Endothelial cell (in vitro differentiated cells): ENCODE data around the gene AZIN2. TPM values are rescaled to one million over a fixed set of nuclear protein-coding genes. Genes with fewer than 3 reads are reported as not detected.

Experiments used
- DNase-seq: peaks from one replicate; pipeline ENCODE4 v3.0.0; 2021; ENCODE audit warnings: low spot score
- H3K27ac Mint-ChIP-seq: one replicate; pipeline ENCODE4 v1.8.0; 2021; ENCODE audit warnings: mixed read lengths, inconsistent platforms; ENCODE audit not compliant: unreplicated experiment
- H3K27me3 Mint-ChIP-seq: one replicate; pipeline ENCODE4 v1.8.0; 2021; ENCODE audit warnings: mild to moderate bottlenecking, moderate library complexity, mixed read lengths, inconsistent platforms; ENCODE audit not compliant: unreplicated experiment
- H3K36me3 Mint-ChIP-seq: one replicate; pipeline ENCODE4 v1.8.0; 2021; ENCODE audit warnings: mild to moderate bottlenecking, low read depth, mixed read lengths, inconsistent platforms; ENCODE audit not compliant: unreplicated experiment
- H3K4me1 Mint-ChIP-seq: one replicate; pipeline ENCODE4 v1.8.0; 2021; ENCODE audit warnings: mild to moderate bottlenecking, mixed read lengths, inconsistent platforms; ENCODE audit not compliant: unreplicated experiment
- H3K4me3 Mint-ChIP-seq: one replicate; pipeline ENCODE4 v1.8.0; 2021; ENCODE audit warnings: mild to moderate bottlenecking, mixed read lengths, inconsistent platforms; ENCODE audit not compliant: unreplicated experiment
- H3K9me3 Mint-ChIP-seq: one replicate; pipeline ENCODE4 v1.8.0; 2021; ENCODE audit warnings: mixed read lengths, inconsistent platforms; ENCODE audit not compliant: unreplicated experiment
- total RNA-seq: library from RNA; stranded (reverse); fragmentation: NEBNext Ultra II Directional; extraction: Animal tissue kit (Norgen Biotek cat#: 25700); gene quantifications from one replicate; pipeline ENCODE4 v1.2.1, GENCODE V29; 2021; ENCODE audit not compliant: unreplicated experiment
- TF ChIP-seq, protein P1 (sequence below): fragments of 200-600 bp; sonication (generic); IDR thresholded peaks from one replicate; pipeline ENCODE4 v1.5.0; 2021; ENCODE audit warnings: antibody characterized with exemption; ENCODE audit not compliant: unreplicated experiment

AZIN2 gene
- total RNA-seq, 1 donor from 2014 or later, result 1.4 TPM

- no peak for DNase-seq
- no peak overlapping the region for H3K27ac Mint-ChIP-seq
- peaks cover 19% of the 10 kb centered on the region for H3K27me3 Mint-ChIP-seq
- H3K4me3 Mint-ChIP-seq, result peak overlapping the region; percentile 12
- H3K4me1 Mint-ChIP-seq, result peaks cover 28% of the 10 kb centered on the region
- peaks cover 28% of the 10 kb centered on the region for H3K36me3 Mint-ChIP-seq
- no peaks in the 10 kb centered on the region for H3K9me3 Mint-ChIP-seq
- TF ChIP-seq, protein P1, sequence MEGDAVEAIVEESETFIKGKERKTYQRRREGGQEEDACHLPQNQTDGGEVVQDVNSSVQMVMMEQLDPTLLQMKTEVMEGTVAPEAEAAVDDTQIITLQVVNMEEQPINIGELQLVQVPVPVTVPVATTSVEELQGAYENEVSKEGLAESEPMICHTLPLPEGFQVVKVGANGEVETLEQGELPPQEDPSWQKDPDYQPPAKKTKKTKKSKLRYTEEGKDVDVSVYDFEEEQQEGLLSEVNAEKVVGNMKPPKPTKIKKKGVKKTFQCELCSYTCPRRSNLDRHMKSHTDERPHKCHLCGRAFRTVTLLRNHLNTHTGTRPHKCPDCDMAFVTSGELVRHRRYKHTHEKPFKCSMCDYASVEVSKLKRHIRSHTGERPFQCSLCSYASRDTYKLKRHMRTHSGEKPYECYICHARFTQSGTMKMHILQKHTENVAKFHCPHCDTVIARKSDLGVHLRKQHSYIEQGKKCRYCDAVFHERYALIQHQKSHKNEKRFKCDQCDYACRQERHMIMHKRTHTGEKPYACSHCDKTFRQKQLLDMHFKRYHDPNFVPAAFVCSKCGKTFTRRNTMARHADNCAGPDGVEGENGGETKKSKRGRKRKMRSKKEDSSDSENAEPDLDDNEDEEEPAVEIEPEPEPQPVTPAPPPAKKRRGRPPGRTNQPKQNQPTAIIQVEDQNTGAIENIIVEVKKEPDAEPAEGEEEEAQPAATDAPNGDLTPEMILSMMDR, result no peak
Observed at GRCh38 chr1:33157131-33157530, 76.2 kb downstream of the AZIN2 start.

DNA sequence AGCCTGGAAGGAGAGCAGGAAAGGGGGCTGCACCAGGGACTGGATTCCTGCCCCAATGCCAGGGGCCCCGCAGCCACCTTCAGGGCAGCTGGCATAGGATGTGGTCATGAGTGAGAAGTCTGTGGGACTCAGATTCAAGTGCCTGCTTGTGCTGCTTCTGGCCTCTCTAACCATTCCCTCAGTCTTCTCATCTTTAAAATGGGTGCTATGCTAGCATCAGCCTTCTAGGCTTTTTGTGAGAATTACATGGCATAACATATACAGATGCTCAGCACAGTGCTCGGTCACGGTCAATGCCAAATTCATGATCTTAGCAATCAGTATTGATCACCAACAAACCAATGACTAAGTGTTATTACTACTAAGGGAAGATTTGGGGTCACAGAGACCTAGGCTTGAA lies 77.4 kb downstream of the AZIN2 start:
- peaks cover 28% of the 10 kb centered on the region for H3K4me1 Mint-ChIP-seq
- TF ChIP-seq, protein P1, result no peak
- peaks cover 16% of the 10 kb centered on the region for H3K27me3 Mint-ChIP-seq
- H3K4me3 Mint-ChIP-seq, result no peak overlapping the region
- no peak for DNase-seq
- no peak overlapping the region for H3K27ac Mint-ChIP-seq
- H3K36me3 Mint-ChIP-seq, result peaks cover 31% of the 10 kb centered on the region
- H3K9me3 Mint-ChIP-seq, result no peaks in the 10 kb centered on the region

- no peaks in the 10 kb centered on the region for H3K9me3 Mint-ChIP-seq
- H3K27ac Mint-ChIP-seq, result no peak overlapping the region
- no peak overlapping the region for H3K4me3 Mint-ChIP-seq
- TF ChIP-seq, protein P1, result no peak
- H3K27me3 Mint-ChIP-seq, result peaks cover 16% of the 10 kb centered on the region
- peaks cover 34% of the 10 kb centered on the region for H3K4me1 Mint-ChIP-seq
- peaks cover 30% of the 10 kb centered on the region for H3K36me3 Mint-ChIP-seq
- DNase-seq, result no peak
Observed at GRCh38 chr1:33159577-33159976, 78.6 kb downstream of the AZIN2 start.

GRCh38 chr1:33161061-33161681 lies 80.2 kb downstream of the AZIN2 start:
- DNase-seq, result no peak
- Mint-ChIP-seq H3K36me3 (peaks cover 25% of the 10 kb centered on the region), H3K27ac (no peak overlapping the region), H3K4me3 (no peak overlapping the region), H3K27me3 (peaks cover 12% of the 10 kb centered on the region), H3K4me1 (peaks cover 38% of the 10 kb centered on the region), H3K9me3 (no peaks in the 10 kb centered on the region)
- TF ChIP-seq, protein P1, result no peak

GRCh38 chr1:33162141-33162540 lies 81.2 kb downstream of the AZIN2 start:
- H3K4me3 Mint-ChIP-seq, result no peak overlapping the region
- no peak for DNase-seq
- H3K4me1 Mint-ChIP-seq, result peaks cover 34% of the 10 kb centered on the region
- peaks cover 23% of the 10 kb centered on the region for H3K36me3 Mint-ChIP-seq
- peaks cover 14% of the 10 kb centered on the region for H3K27me3 Mint-ChIP-seq
- H3K27ac Mint-ChIP-seq, result no peak overlapping the region
- TF ChIP-seq, protein P1, result no peak
- H3K9me3 Mint-ChIP-seq, result no peaks in the 10 kb centered on the region
